ENCODE data around the gene FAM168A.

DNA sequence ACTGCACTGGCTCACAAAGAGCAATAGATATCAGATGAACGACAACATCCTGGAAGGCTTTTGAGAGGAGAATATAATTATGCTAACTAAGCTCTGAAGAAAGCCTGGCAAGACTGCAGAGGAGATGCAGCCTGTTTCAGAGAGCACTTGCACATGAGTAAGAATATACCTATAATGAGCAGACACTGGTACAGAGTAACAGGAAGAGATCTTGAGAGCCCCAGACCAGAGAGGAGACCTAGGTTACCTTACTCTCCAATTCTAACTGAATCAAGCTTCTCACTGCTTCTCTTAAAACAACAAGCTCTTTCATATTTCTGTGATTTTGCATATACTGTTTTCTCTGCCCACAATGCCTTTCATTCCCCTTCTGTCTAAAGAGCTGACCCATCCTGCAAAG, 66.5 kb downstream of the FAM168A start:
- TF ChIP-seq CTCF (conservative IDR thresholded peaks at IDR 0.05 in 1 of 2, IDR thresholded peaks at IDR 0.05 in 1 of 2; ENCODE audit: low read depth in 1 of 2, low read length in 2 of 2) (no peak), EZH2 (IDR thresholded peaks at IDR 0.05; ENCODE audit: low read length, missing control alignments) (no peak)
